Ishikawa (cell line): ENCODE measurements around the gene GTF2A1L.

Experiments
- CEBPB ChIP-seq: IDR thresholded peaks from 2 replicates; pipeline ENCODE4 v1.6.1; 2012
- CREB1 ChIP-seq: IDR thresholded peaks from 2 replicates; pipeline ENCODE4 v1.6.1; 2012; ENCODE audit warnings: low read depth
- EGR1 ChIP-seq: IDR thresholded peaks from 2 replicates; pipeline ENCODE4 v1.6.1; 2012
- EP300 ChIP-seq: IDR thresholded peaks from 2 replicates; pipeline ENCODE4 v1.6.1; 2012; ENCODE audit warnings: borderline replicate concordance
- FOXM1 ChIP-seq: IDR thresholded peaks from 2 replicates; pipeline ENCODE4 v1.6.1; 2012; ENCODE audit warnings: low read depth, borderline replicate concordance
- MAX ChIP-seq: IDR thresholded peaks from 2 replicates; pipeline ENCODE4 v1.6.1; 2012
- RAD21 ChIP-seq: IDR thresholded peaks from 2 replicates; pipeline ENCODE4 v1.6.1; 2012; ENCODE audit warnings: low read depth
- REST ChIP-seq: IDR thresholded peaks from 2 replicates; pipeline ENCODE4 v1.6.1; 2012; ENCODE audit warnings: low read depth, mild to moderate bottlenecking
- TAF1 ChIP-seq: IDR thresholded peaks from 2 replicates; pipeline ENCODE4 v1.6.1; 2012; ENCODE audit warnings: low read depth, mild to moderate bottlenecking
- YY1 ChIP-seq: IDR thresholded peaks from 2 replicates; pipeline ENCODE4 v1.6.1; 2012; ENCODE audit warnings: low read depth

GRCh38 chr2:48607307-48608014 lies 10.2 kb upstream of the GTF2A1L start:
- TF ChIP-seq REST (no peak), TAF1 (no peak), RAD21 (no peak), EGR1 (no peak), YY1 (no peak), FOXM1 (no peak), CREB1 (no peak), MAX (no peak), CEBPB (no peak), EP300 (no peak)
